GM12891 (cell line): ENCODE results near the gene CCDC30.

Source experiments
- POLR2A ChIP-seq: IDR thresholded peaks from 2 replicates; pipeline ENCODE4 v1.6.1; 2011; ENCODE audit warnings: low read depth, low read length, control low read depth
- POLR2AphosphoS5 ChIP-seq: IDR thresholded peaks from 2 replicates; pipeline ENCODE4 v1.6.1; 2011; ENCODE audit warnings: low read depth, low read length, control low read depth
- TAF1 ChIP-seq: IDR thresholded peaks from 2 replicates; pipeline ENCODE4 v1.6.1; 2011; ENCODE audit warnings: low read depth, low read length, control low read depth

DNA sequence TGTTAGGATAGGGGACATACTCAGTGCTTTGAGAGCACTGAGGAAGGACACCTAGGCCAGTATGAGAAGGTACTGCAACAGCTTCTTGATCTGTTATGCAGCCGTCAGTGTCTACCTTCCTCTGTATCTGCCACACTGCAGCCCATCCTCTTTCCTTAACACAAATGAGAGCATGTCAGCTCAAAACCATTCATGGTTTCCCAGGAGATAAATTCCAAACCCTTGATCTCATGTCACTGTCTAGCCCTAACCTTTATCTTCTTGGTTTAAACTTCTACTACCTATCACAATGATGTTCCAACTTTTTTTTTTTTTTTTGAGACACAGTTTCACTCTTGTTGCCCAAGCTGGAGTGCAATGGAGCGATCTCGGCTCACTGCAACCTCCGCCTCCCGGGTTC lies 8.7 kb upstream of the CCDC30 start:
- no peak for TF ChIP-seq POLR2A
- no peak for TF ChIP-seq POLR2AphosphoS5
- no peak for TF ChIP-seq TAF1
